NOMO-1 treated with DMSO at 0.1 percent for 48 hours (cell line): Measurements from ENCODE around the gene ADD3.
"Not testable (repeated sequence)": the region's sequence is repeated elsewhere in the genome, so short reads cannot be mapped to it uniquely, and the experiment has no call there.

Experiments
- DNase-seq: peaks from one replicate; lab custom pipeline; 2025; ENCODE audit not compliant: unreplicated experiment; lab: John Stamatoyannopoulos, UW

ADD3 gene

GRCh38 chr10:109975244-109976190, 32.3 kb upstream of the ADD3 start:
- no peak for DNase-seq

- peak; percentile 28 for DNase-seq
Measured at GRCh38 chr10:109976681-109977080, 31.1 kb upstream of the ADD3 start.

GRCh38 chr10:109977382-109977806, 30.4 kb upstream of the ADD3 start:
- DNase-seq: no peak

- peak; percentile 36 for DNase-seq
Measured at GRCh38 chr10:109978481-109978880, 29.3 kb upstream of the ADD3 start.

GRCh38 chr10:109979215-109979614, 28.6 kb upstream of the ADD3 start:
- DNase-seq: no peak

- DNase-seq: no peak
Measured at GRCh38 chr10:109981650-109982049, 26.1 kb upstream of the ADD3 start.

- no peak for DNase-seq
Measured at GRCh38 chr10:109982123-109982522, 25.7 kb upstream of the ADD3 start.

GRCh38 chr10:109982812-109983211, 25.0 kb upstream of the ADD3 start:
- no peak for DNase-seq

- no peak for DNase-seq
Measured at GRCh38 chr10:109984013-109984412, 23.8 kb upstream of the ADD3 start.

GRCh38 chr10:109985768-109986167, 22.0 kb upstream of the ADD3 start:
- DNase-seq: not testable (repeated sequence)

- no peak for DNase-seq
Measured at GRCh38 chr10:109987452-109988211, 20.2 kb upstream of the ADD3 start.

- DNase-seq: no peak
Measured at GRCh38 chr10:109988212-109988596, 19.6 kb upstream of the ADD3 start.

- DNase-seq: no peak
Measured at GRCh38 chr10:109991266-109991855, 16.4 kb upstream of the ADD3 start.

GRCh38 chr10:109992485-109992884, 15.3 kb upstream of the ADD3 start:
- no peak for DNase-seq

GRCh38 chr10:109993551-109994330, 14.0 kb upstream of the ADD3 start:
- no peak for DNase-seq

GRCh38 chr10:109994711-109995577, 12.8 kb upstream of the ADD3 start:
- DNase-seq: no peak

- DNase-seq: no peak
Measured at GRCh38 chr10:109995595-109995994, 12.2 kb upstream of the ADD3 start.

- DNase-seq: peak; percentile 83
Measured at GRCh38 chr10:109996225-109996624, 11.6 kb upstream of the ADD3 start.

- no peak for DNase-seq
Measured at GRCh38 chr10:109996766-109997171, 11.0 kb upstream of the ADD3 start.

GRCh38 chr10:109997233-109997632, 10.6 kb upstream of the ADD3 start:
- DNase-seq: no peak
